ELF-1 (cell line): ENCODE results near the gene DDX3Y.

Source experiments
- DNase-seq: peaks from one replicate; pipeline ENCODE4 v3.0.0-alpha.2; 2016; ENCODE audit warnings: low read depth, low spot score

Gene DDX3Y

DNA sequence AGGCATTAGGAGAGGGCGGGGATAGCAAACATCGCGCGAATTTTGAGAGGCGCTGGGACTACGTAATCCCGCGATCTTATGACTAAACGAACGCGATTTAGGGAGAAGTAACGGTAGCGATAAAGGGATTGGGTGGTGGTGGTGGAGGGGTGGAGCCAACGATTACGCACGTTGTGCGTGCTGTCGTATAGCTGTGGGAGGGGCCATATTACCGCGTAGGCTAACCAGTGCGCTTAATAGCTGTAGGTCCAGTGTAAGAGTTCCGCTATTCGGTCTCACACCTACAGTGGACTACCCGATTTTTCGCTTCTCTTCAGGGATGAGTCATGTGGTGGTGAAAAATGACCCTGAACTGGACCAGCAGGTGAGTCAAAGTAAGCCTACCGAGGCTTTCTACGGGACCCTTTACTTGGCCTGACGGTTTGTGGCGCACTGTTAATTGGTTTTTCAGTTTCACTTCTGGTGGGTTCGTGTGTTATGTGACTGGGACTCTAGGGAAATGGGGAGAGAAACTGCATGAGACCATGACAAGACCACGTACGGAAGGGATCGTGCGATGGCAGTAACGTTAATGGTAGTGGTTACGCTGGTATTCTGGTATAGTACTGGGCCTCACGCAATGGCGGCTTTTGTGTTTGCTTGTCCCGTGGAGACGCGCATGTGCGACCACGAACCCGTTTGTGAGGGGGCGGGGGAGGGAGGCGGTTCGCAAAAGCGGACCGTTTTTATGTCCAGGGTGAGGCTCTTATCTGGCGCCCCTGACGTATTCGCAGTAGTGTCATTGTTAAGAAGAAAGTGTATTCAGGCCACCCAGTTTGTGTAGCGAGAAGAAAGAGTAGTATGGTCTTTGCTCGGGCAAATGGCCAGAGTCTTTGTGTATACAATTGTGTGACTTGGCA lies at the start of gene DDX3Y:
Gene DDX3Y (plus strand): TSS at position 251 of the 899 bp plus-strand sequence. CDS start 69 bp downstream, at position 320.
- no peak for DNase-seq

DNA sequence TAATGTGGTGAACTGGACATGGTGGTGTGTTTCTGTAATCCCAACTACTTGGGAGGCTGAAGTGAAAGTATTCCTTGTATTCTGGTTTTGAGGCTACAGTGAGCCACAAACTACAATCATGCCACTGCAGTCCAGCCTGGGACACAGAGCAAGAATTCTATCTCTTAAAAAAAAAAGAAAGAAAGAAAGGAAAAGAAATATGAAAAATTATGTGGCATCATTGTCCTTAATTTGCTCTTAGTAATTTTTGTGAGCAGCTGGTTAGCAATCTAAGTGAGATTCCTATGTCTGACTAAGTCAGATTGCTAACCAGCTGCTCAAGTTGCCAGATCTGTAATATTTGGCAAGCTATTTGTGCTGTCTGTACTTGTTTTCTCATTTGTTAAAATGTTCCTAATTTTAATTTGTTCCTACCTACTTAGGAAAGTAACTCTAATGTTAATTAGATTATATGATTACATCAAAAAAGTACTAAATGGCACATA lies 48.8 kb upstream of the DDX3Y start:
- no peak for DNase-seq

DNA sequence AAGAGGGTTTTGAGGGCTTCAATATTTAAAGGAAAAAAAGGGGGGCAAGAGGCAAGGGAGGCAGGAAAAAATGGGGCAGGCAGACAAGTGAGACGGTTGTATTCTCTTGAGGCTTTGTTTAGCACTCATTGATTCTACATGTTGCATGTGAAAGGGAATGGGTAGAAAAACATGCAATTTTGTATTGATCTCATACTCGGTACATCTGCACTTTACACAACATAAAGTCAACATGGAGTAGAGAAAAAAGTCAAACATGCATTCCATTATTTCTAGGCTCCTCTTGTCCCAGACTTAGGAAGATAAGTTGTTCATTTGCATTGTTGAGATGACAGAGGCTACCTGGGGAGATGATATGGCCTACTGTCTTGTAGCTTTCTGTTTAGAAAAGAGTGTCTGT lies 36.7 kb upstream of the DDX3Y start:
- no peak for DNase-seq

DNA sequence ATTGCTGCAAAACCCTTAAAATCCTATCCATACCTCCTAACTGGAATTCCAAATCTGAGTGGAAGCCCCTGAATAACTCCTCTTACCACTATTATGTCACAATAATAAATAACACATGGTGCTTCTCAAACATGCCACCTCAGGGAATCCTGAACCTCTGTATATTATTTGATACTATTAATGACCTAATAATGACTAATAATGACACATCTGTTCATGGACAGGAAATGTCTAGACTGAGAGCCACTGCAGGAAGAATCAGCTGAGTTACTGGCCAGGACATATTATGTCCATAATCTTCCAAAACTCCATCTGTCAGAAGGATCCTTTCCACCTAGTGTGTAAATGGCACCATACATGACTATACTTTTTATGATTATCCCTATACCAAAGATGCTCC lies 7.7 kb upstream of the DDX3Y start:
- DNase-seq: no peak

DNA sequence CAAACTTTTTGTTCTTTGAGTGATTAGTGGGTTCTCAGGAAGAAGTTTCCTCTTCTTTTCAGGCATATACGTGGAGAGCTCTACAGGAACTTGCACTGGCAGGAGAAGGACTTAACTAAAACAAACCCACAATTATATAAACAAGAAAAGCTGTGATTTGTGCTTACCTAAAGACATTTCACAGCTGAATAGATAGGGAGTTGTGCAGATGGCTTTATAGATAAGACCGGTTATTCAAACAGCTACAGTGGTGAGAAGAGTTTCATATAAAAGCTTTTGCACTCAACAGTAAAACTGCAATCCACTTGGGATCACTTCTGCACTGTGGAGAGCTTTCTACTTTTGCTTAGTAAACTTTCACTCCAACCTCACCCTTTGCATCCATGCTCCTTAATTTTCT lies 6.1 kb upstream of the DDX3Y start:
- no peak for DNase-seq

DNA sequence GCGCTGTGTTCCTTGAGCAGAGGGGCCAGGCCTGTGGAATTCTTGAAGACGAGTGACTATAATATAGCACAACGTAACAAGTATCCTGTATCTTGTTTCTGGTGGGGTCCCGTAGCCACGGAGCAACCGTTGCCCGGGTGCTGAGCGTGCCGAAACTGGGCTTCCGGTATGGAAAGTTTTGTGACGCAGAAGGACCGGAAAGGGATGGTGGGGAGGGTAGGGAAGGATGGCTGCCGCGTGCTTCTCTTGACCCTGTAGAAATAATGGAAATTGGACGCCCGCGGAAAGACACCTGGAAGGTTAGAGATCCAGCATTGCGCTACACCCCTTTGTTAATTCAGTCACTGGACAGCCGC lies 827 bp downstream of the DDX3Y start:
- no peak for DNase-seq

DNA sequence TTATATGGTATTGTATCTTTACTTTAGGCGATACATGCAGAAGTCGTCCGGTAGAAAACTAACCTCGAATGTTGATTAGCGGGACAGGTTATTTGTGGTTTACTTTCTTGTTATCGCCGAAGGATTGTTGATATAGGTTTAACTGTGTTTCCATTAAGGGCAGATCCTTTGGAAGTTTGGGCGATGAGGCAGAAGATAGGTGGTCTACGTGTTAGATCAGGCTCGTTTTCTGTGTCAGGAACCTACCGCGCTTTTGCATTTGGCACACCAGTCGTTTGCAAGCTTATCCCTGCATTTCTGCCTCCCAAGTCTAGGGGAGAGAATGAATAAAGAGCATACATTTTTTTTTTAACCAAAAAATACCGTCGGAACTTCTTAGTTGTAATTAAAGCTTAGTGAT lies 1.2 kb downstream of the DDX3Y start:
- no peak for DNase-seq

DNA sequence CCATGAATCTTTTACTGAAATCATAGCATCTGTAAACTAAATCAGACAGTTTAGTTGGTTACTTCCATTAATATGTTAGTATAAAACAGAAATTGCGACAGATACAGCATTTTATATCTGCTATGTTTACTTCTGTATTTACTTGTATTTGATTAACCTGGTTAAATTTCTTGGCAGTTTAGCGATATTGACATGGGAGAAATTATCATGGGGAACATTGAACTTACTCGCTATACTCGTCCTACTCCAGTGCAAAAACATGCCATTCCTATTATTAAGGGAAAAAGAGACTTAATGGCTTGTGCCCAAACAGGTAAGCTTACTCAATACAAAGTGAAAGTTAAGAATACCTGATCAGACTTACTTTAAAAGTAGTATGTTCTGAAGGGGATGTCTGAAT lies 8.9 kb downstream of the DDX3Y start:
- DNase-seq: no peak

DNA sequence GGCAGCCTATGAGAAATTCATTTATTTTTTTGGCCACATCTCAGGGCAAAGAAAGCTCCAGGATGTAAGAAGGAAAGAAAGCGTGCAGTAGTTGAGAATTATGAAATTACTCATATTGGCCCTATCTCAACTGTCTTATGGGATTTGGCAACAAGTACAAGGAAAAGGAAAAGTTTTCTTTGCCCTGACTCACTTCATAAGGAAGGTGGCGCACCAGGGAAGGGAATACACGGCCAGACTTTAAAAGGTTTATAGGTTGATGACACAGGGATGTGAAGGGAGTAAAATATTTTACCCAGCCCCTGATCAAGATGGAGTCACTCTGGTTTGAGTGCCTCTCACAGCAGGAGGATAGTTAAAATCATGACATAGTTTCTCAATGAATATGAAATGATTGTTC lies 23.4 kb downstream of the DDX3Y start:
- no peak for DNase-seq

DNA sequence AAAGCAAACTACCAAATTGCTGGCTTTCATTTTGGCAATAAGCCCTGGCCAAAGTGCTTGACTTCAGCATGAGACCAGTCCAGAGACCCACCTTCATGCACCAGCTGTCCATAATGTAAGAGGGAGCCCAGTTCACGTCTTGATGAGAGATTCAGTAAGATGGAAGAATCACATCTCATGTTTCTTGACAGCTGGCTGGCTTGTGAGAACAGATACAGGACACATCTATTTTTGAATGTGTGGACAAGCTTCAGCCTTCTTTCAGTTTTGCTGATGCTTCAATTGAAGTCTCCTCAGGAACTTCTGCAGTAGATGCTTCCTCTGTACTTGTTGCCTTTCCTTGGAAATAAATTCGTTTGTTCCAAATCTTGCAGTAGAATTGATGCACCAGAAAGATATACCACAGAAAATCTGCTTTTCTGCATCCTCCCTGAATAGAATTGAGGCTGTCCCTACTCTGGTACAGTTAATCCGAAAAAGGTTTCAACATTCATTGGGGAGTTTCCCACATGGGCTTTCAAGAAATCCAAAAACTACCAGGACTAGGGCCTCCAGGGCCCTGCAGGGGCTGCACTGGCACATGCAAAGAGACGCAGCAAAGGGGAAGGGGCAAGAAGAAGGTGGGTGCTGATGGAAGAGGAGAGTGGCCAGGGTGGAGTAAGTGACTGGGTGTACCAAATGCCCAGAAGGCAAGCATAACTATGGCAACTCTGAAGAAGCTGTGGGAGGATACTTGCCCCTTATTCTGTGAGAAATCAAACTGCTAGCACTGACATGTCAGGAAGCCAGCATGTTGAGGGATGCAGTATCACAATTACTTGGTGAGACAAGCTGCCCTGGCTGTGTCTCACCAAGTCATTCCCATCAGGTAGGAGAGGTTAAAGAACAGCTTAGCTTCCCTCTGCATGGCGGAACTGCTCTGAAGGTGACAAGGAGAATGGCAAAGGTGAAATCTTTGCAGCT lies 37.3 kb downstream of the DDX3Y start:
- DNase-seq: no peak
